ENCODE measurements around the gene FSD1L. TPM values are rescaled to one million over a fixed set of nuclear protein-coding genes. Genes with fewer than 3 reads are reported as not detected.

The FSD1L gene
- total RNA-seq, 1 experiment from 2014 or later = 5.5 TPM

DNA sequence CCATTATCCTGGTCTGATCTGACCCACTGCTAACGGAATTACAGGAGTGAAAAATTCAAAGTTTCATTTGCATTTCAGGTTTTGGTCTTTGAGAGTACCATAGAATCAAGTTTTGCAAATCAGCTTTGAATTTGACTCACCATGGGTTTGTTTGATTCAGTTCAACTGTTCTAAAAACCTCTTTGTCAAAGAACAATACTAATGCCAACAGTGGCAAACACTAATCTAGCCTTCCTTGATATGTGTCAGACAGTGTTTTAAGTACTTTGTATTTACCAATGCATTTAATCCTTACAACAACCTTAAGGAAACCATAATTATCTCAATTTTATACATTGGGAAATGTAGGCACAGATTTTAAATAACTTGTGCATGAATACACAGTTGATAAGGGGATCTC is 10.1 kb upstream of the FSD1L start:
- H3T11ph ChIP-seq (ENCODE audit: low read length) = no peak overlapping the region
- no peak overlapping the region for H4K5ac ChIP-seq (ENCODE audit: insufficient read length, low read depth, low read length)
- H3K9me3 ChIP-seq (ENCODE audit: control insufficient read depth, low read depth, low read length) = no peaks in the 10 kb centered on the region
- no peaks in the 10 kb centered on the region for H4K20me1 ChIP-seq (ENCODE audit: control insufficient read depth, insufficient read depth, insufficient read length)
- H3K4ac ChIP-seq (ENCODE audit: low read depth, low read length) = no peak overlapping the region
- no peak overlapping the region for H2BK5ac ChIP-seq (ENCODE audit: insufficient read length, low read length)
- Mint-ChIP-seq H3K4me3 (no peak overlapping the region), H3K27ac (no peak overlapping the region), H3K27me3 (ENCODE audit: low read depth) (no peaks in the 10 kb centered on the region; the same call in 1 of the 2 replicates), H3K9me3 (peaks cover 0 to 5% of the 10 kb centered on the region in 2 experiments; a peak in 4 of 5 replicates), H3K4me1 (peaks cover 12% of the 10 kb centered on the region in 2 experiments), H3K36me3 (ENCODE audit: insufficient read depth in 1 of 3, low read depth in 3 of 3) (peaks cover 0 to 9% (median 3%) of the 10 kb centered on the region in 3 experiments; a peak in 2 of 7 replicates)
- no peaks in the 10 kb centered on the region for H3K27me3 ChIP-seq (ENCODE audit: insufficient read depth, low read length)
- no peak overlapping the region for H2AFZ ChIP-seq (ENCODE audit: low read length)
- no peaks in the 10 kb centered on the region for H3K79me2 ChIP-seq (ENCODE audit: insufficient read depth, low read length)
- H3K4me1 ChIP-seq (ENCODE audit: insufficient read depth, low read length) = no peaks in the 10 kb centered on the region
- no peak overlapping the region for H3K9ac ChIP-seq (ENCODE audit: extremely low read depth, insufficient read length, low read length)
- no peak overlapping the region for H2BK12ac ChIP-seq (ENCODE audit: insufficient read length, low read depth, low read length)
- no peak overlapping the region for H3K4me2 ChIP-seq (ENCODE audit: insufficient read depth, insufficient read length, low read length)
- H3K56ac ChIP-seq (ENCODE audit: insufficient read length, low read depth, low read length) = no peak overlapping the region
- no peak overlapping the region for H4K8ac ChIP-seq (replicated peaks; ENCODE audit: insufficient read length, low read depth, low read length)
- H2BK15ac ChIP-seq (ENCODE audit: low read depth, low read length) = no peak overlapping the region
- TF ChIP-seq, protein P1, sequence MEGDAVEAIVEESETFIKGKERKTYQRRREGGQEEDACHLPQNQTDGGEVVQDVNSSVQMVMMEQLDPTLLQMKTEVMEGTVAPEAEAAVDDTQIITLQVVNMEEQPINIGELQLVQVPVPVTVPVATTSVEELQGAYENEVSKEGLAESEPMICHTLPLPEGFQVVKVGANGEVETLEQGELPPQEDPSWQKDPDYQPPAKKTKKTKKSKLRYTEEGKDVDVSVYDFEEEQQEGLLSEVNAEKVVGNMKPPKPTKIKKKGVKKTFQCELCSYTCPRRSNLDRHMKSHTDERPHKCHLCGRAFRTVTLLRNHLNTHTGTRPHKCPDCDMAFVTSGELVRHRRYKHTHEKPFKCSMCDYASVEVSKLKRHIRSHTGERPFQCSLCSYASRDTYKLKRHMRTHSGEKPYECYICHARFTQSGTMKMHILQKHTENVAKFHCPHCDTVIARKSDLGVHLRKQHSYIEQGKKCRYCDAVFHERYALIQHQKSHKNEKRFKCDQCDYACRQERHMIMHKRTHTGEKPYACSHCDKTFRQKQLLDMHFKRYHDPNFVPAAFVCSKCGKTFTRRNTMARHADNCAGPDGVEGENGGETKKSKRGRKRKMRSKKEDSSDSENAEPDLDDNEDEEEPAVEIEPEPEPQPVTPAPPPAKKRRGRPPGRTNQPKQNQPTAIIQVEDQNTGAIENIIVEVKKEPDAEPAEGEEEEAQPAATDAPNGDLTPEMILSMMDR (conservative IDR thresholded peaks at IDR 0.05) = no peak
- no peaks in the 10 kb centered on the region for H3K23me2 ChIP-seq (ENCODE audit: insufficient read length, low read depth, low read length, poor library complexity, severe bottlenecking)
- no peak overlapping the region for H3K18ac ChIP-seq (ENCODE audit: insufficient read length, low read depth, low read length)
- WGBS (ENCODE audit: extremely low coverage, insufficient read length, low lambda C conversion rate) = no CpG with 5 or more reads among the region's 1 CpG
- no peak overlapping the region for H3K27ac ChIP-seq (ENCODE audit: insufficient read length, low read depth, low read length)
- DNase-seq = no peak
- no peaks in the 10 kb centered on the region for H3K79me1 ChIP-seq (ENCODE audit: insufficient read depth, low read depth, low read length, poor library complexity, severe bottlenecking)
- no peak overlapping the region for H3K23ac ChIP-seq (ENCODE audit: insufficient read length, low read depth, low read length)
- H2BK20ac ChIP-seq (ENCODE audit: low read depth, low read length, poor library complexity, severe bottlenecking) = no peak overlapping the region
- H3K14ac ChIP-seq (ENCODE audit: insufficient read depth, low read length) = no peak overlapping the region
- no peak overlapping the region for H2BK120ac ChIP-seq (ENCODE audit: low read depth, low read length, poor library complexity, severe bottlenecking)
- H4K91ac ChIP-seq (ENCODE audit: insufficient read length, low read depth, low read length) = no peak overlapping the region
- H2AK5ac ChIP-seq (ENCODE audit: insufficient read length, low read length) = no peak overlapping the region

All from H9 (cell line).